SK-N-MC (cell line): ENCODE results near the gene RBM45.

ENCODE experiments used
- DNase-seq: peaks from one replicate; pipeline ENCODE4 v3.0.0-alpha.2; 2011; ENCODE audit warnings: low read depth, low spot score
- H3K27ac ChIP-seq: fragments of 200-600 bp; sonication (generic); 2 replicates; pipeline ENCODE4 v1.5.1; 2016; ENCODE audit warnings: mixed run types
- H3K36me3 ChIP-seq: fragments of 200-600 bp; sonication (generic); 2 replicates; pipeline ENCODE4 v1.6.1; 2017; ENCODE audit warnings: antibody characterized with exemption, low read length, mixed read lengths; ENCODE audit not compliant: insufficient read depth
- H3K4me3 ChIP-seq: fragments of 200-600 bp; sonication (generic); 2 replicates; pipeline ENCODE4 v1.5.1; 2016
- H3K9ac ChIP-seq: fragments of 200-600 bp; sonication (generic); 2 replicates; pipeline ENCODE4 v1.8.0; 2017; ENCODE audit warnings: mixed run types, mixed read lengths; ENCODE audit not compliant: insufficient read length
- H3K9me3 ChIP-seq: fragments of 200-600 bp; sonication (generic); 2 replicates; pipeline ENCODE4 v1.6.1; 2017; ENCODE audit warnings: low read depth, mild to moderate bottlenecking, antibody characterized with exemption, low read length, moderate library complexity, mixed read lengths
- EZH2 ChIP-seq: fragments of 200-600 bp; sonication (generic); IDR thresholded peaks from one replicate; pipeline ENCODE4 v1.6.1; 2017; ENCODE audit warnings: antibody characterized with exemption
- FOXP2 ChIP-seq: optimal IDR thresholded peaks from 2 replicates; pipeline ENCODE3; 2011; ENCODE audit warnings: mild to moderate bottlenecking, moderate library complexity; ENCODE audit not compliant: insufficient read depth; ENCODE audit errors: extremely low read length, control extremely low read depth
- POLR2AphosphoS5 ChIP-seq: IDR thresholded peaks from 2 replicates; pipeline ENCODE4 v1.6.1; 2012; ENCODE audit warnings: mild to moderate bottlenecking, low read depth, low read length, borderline replicate concordance

The RBM45 gene

DNA sequence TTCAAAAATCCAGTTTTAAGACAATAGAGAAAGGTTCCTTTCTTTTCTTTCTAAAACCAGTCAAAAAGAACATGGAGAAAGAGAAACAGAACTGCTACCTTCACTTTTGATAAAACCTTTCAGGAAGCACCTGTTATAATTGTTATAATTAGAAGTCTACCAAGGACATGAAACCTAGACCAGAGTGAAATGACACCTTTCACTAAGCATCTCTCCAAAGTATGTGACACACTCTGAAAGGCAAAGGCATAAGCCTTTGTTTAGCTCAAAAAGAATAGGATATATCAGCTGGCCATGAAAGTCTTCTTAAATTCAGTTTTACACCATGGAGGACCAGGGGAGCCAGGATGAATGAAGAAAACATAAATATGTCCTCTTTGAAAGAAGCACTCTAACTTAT, 18.8 kb upstream of the RBM45 start:
- Histone ChIP-seq H3K36me3 (no peaks in the 10 kb centered on the region), H3K9ac (no peak overlapping the region), H3K4me3 (no peak overlapping the region), H3K27ac (no peak overlapping the region), H3K9me3 (no peaks in the 10 kb centered on the region)
- no peak for TF ChIP-seq FOXP2
- no peak for TF ChIP-seq EZH2
- no peak for TF ChIP-seq POLR2AphosphoS5
- DNase-seq = no peak

DNA sequence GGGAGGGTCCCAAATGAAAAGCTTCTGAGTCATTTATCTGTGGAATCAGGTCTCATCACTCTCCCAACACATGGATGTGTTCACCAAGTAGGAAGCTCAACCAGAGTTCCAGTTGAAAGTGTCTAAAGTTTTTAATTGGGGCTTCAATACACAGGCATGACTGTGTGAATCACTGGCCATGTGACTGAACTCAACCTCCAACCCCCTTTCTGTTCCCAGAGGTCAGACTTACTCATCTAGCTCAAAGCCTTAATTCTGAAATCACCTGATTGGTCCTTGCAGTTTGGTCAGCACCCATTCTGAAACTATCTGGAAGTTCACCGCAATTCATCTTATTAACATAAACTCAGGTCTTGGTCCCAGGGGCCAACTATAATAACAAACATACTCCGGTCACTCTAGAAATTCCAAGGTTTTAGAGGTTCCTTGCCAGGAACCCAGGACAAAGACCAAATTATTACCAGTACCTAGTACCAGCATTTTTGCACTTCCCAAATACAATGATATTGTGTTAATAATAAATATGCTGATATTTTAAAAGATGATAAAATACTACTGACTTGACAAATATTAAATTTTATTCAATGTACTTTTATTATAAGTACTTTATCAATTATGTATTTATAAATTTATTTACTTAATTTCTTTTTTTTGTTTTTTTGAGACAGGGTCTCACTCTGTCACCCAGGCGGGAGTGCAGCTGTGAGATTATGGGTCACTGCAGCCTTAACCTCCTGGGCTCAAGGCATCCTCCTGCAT, 10.7 kb upstream of the RBM45 start:
- DNase-seq = no peak
- H3K9ac ChIP-seq = no peak overlapping the region
- TF ChIP-seq POLR2AphosphoS5 (no peak), FOXP2 (no peak), EZH2 (no peak)

GRCh38 chr2:178105566-178105965, 6.7 kb upstream of the RBM45 start:
- H3K9ac ChIP-seq = no peak overlapping the region
- no peak for TF ChIP-seq POLR2AphosphoS5
- TF ChIP-seq FOXP2 = no peak
- TF ChIP-seq EZH2 = no peak

More for the DNA sequence above, 10.7 kb upstream of the RBM45 start:
- Histone ChIP-seq H3K36me3 (no peaks in the 10 kb centered on the region), H3K27ac (no peak overlapping the region), H3K9me3 (no peaks in the 10 kb centered on the region), H3K4me3 (no peak overlapping the region)

GRCh38 chr2:178106053-178106452, 6.2 kb upstream of the RBM45 start:
- H3K4me3 ChIP-seq = no peak overlapping the region
- H3K27ac ChIP-seq = no peak overlapping the region
- no peak for DNase-seq
- TF ChIP-seq POLR2AphosphoS5 (no peak), FOXP2 (no peak), EZH2 (no peak)
- H3K9me3 ChIP-seq = no peaks in the 10 kb centered on the region
- no peaks in the 10 kb centered on the region for H3K36me3 ChIP-seq
- no peak overlapping the region for H3K9ac ChIP-seq

More at GRCh38 chr2:178105566-178105965, 6.7 kb upstream of the RBM45 start:
- Histone ChIP-seq H3K27ac (no peak overlapping the region), H3K4me3 (no peak overlapping the region), H3K36me3 (no peaks in the 10 kb centered on the region), H3K9me3 (no peaks in the 10 kb centered on the region)
- DNase-seq = no peak

- Histone ChIP-seq H3K4me3 (no peak overlapping the region), H3K9me3 (no peaks in the 10 kb centered on the region), H3K36me3 (no peaks in the 10 kb centered on the region), H3K27ac (no peak overlapping the region), H3K9ac (no peak overlapping the region)
- TF ChIP-seq FOXP2 = no peak
- no peak for TF ChIP-seq EZH2
- no peak for TF ChIP-seq POLR2AphosphoS5
- DNase-seq = no peak
Measured at GRCh38 chr2:178108176-178108575, 4.1 kb upstream of the RBM45 start.

DNA sequence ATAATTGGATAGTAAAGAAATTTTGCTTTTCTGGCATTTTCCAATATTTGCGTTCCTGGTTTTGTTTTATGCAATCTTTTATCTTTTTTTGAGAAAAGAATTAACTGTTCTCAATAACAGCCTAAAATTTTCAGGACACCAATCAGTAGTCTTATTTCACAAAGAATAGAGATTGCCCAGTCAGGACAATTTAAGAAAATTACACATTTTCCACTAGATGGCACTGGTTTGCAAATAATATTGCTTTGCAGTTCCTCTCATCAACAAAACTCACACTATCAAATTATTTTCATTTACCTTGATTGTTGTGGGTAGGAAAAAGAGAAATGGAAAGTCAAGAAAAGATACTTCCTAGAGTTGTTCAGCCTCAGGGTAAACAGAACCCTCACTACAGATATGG, 2.4 kb upstream of the RBM45 start:
- Histone ChIP-seq H3K9me3 (no peaks in the 10 kb centered on the region), H3K36me3 (no peaks in the 10 kb centered on the region), H3K27ac (peak overlapping the region; percentile 60; the same call in 1 of the 2 replicates), H3K4me3 (peak overlapping the region; percentile 20; the same call in 1 of the 2 replicates), H3K9ac (no peak overlapping the region)
- DNase-seq = peak; percentile 53
- no peak for TF ChIP-seq FOXP2
- no peak for TF ChIP-seq EZH2
- no peak for TF ChIP-seq POLR2AphosphoS5

DNA sequence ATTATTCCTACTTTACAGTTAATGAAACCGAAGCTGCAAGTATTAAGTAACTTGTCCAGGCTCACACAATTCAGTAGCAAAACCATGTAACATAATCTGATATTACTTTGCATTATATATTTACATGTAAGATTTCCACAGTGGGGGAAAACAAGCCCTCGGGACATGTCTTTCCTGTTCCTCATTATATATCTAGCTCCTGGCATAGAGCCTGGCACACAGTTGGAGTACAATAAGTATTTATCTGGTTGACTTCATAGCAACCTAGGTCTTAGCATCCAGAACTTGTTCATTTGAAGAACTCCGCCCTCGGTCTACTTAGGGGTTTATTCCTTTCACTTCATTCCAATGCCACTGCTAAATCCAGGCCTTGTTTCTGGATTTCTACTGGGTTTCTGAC, 1.6 kb upstream of the RBM45 start:
- Histone ChIP-seq H3K36me3 (no peaks in the 10 kb centered on the region), H3K9ac (no peak overlapping the region), H3K27ac (peak overlapping the region; percentile 60), H3K9me3 (no peaks in the 10 kb centered on the region), H3K4me3 (peak overlapping the region; percentile 39)
- TF ChIP-seq POLR2AphosphoS5 = no peak; the same call in 1 of the 2 replicates
- no peak for TF ChIP-seq EZH2
- no peak for TF ChIP-seq FOXP2
- peak; percentile 94 for DNase-seq

GRCh38 chr2:178111743-178112142, 494 bp upstream of the RBM45 start:
- Histone ChIP-seq H3K9ac (no peak overlapping the region), H3K4me3 (peak overlapping the region; percentile 92)
- no peak for DNase-seq

GRCh38 chr2:178114462-178114861, 2.2 kb downstream of the RBM45 start:
- no peak overlapping the region for H3K27ac ChIP-seq
- H3K9ac ChIP-seq = no peak overlapping the region
- no peak for DNase-seq
- no peaks in the 10 kb centered on the region for H3K9me3 ChIP-seq
- TF ChIP-seq FOXP2 = no peak
- TF ChIP-seq POLR2AphosphoS5 = no peak
- TF ChIP-seq EZH2 = no peak
- H3K36me3 ChIP-seq = peaks cover 12% of the 10 kb centered on the region; the same call in 1 of the 2 replicates
- no peak overlapping the region for H3K4me3 ChIP-seq

More at GRCh38 chr2:178111743-178112142, 494 bp upstream of the RBM45 start:
- no peak overlapping the region for H3K27ac ChIP-seq
- TF ChIP-seq POLR2AphosphoS5 (no peak), EZH2 (no peak), FOXP2 (no peak)
- H3K36me3 ChIP-seq = 0 out of 2 replicates have a peak, but pooled peaks cover 6% of the 10 kb centered on the region
- no peaks in the 10 kb centered on the region for H3K9me3 ChIP-seq
